K562 (cell line): Measurements from ENCODE around the gene UBE2G2. TPM values are rescaled to one million over a fixed set of nuclear protein-coding genes. Genes with fewer than 3 reads are reported as not detected.
A peak's percentile ranks its signal among the peaks of the same experiment; 100 is the strongest.

ENCODE experiments used
- FOXA3 ChIP-seq, 2 experiments: fragments of 450-650 bp in 1 of 2; sonication (generic) in 1 of 2; formaldehyde crosslinking; IDR thresholded peaks in 1 of 2; conservative IDR thresholded peaks in 1 of 2; 2 replicates each; pipeline versions ENCODE4 v1.4.0 to v1.8.0; 2020 to 2022; ENCODE audit warnings: mild to moderate bottlenecking in 2 of 2, missing genetic modification reagents in 1 of 2
- HIVEP1 ChIP-seq: fragments of 250-450 bp; sonication (Bioruptor Pico); IDR thresholded peaks from 2 replicates; pipeline ENCODE4 v1.4.0; 2020; ENCODE audit warnings: mild to moderate bottlenecking
- KDM4B ChIP-seq, 2 experiments: fragments of 450-650 bp in 1 of 2; sonication (generic) in 1 of 2; IDR thresholded peaks; 2 replicates each; pipeline ENCODE4 v1.6.1; 2016 to 2017; ENCODE audit warnings: borderline replicate concordance in 2 of 2, antibody characterized with exemption in 1 of 2, low read depth in 1 of 2, mild to moderate bottlenecking in 1 of 2
- KDM5B ChIP-seq: fragments of 200-600 bp; sonication (generic); IDR thresholded peaks from 2 replicates; pipeline ENCODE4 v1.6.1; 2012; ENCODE audit warnings: low read depth, mild to moderate bottlenecking, moderate library complexity, low read length, control low read depth, inconsistent platforms; ENCODE audit not compliant: insufficient replicate concordance
- MED1 ChIP-seq: sonication (generic); formaldehyde crosslinking; IDR thresholded peaks from 2 replicates; pipeline ENCODE4 v1.8.1; 2023; ENCODE audit warnings: missing genetic modification reagents, borderline replicate concordance
- PYGO2 ChIP-seq: fragments of 450-650 bp; IDR thresholded peaks from 2 replicates; pipeline ENCODE4 v1.6.1; 2016; ENCODE audit warnings: mild to moderate bottlenecking, missing genetic modification characterization, moderate library complexity, missing compliant biosample characterization
- RAD21 ChIP-seq, 2 experiments: fragments of 250-450 bp in 1 of 2; fragments of 450-650 bp in 1 of 2; sonication (Bioruptor Pico) in 1 of 2; formaldehyde crosslinking in 1 of 2; IDR thresholded peaks in 1 of 2; conservative IDR thresholded peaks in 1 of 2; 2 replicates each; pipeline versions ENCODE4 v1.4.0 to v1.8.0; 2020 to 2022; ENCODE audit warnings: mild to moderate bottlenecking in 2 of 2, moderate library complexity in 1 of 2
- RBBP5 ChIP-seq: fragments of 200-600 bp; sonication (generic); IDR thresholded peaks from 2 replicates; pipeline ENCODE4 v1.6.1; 2012; ENCODE audit warnings: borderline replicate concordance, mild to moderate bottlenecking, low read length, control low read depth, inconsistent platforms; ENCODE audit not compliant: insufficient read depth, poor library complexity, severe bottlenecking
- RBM34 ChIP-seq: fragments of 200-400 bp; formaldehyde crosslinking; IDR thresholded peaks from 2 replicates; pipeline ENCODE4 v1.6.1; 2018; ENCODE audit warnings: low read length, borderline replicate concordance; ENCODE audit not compliant: insufficient read depth
- TAF15 ChIP-seq: fragments of 200-400 bp; formaldehyde crosslinking; IDR thresholded peaks from 2 replicates; pipeline ENCODE4 v1.6.1; 2017; ENCODE audit warnings: mild to moderate bottlenecking, low read depth, low read length, moderate library complexity
- TARDBP ChIP-seq: fragments of 450-650 bp; IDR thresholded peaks from 2 replicates; pipeline ENCODE4 v1.6.1; 2016
- TFE3 ChIP-seq: fragments of 450-650 bp; formaldehyde crosslinking; IDR thresholded peaks from 2 replicates; pipeline ENCODE4 v1.4.0; 2020; ENCODE audit warnings: mild to moderate bottlenecking, mixed read lengths
- USF1 ChIP-seq: sonication (generic); formaldehyde crosslinking; IDR thresholded peaks from 2 replicates; pipeline ENCODE4 v1.9.0; 2022; ENCODE audit warnings: mild to moderate bottlenecking, missing genetic modification reagents
- ZBTB49 ChIP-seq: sonication (generic); formaldehyde crosslinking; IDR thresholded peaks from 2 replicates; pipeline ENCODE4 v1.8.0; 2022; ENCODE audit warnings: missing genetic modification reagents, mild to moderate bottlenecking, borderline replicate concordance
- ZNF174 ChIP-seq: fragments of 250-450 bp; sonication (Bioruptor Pico); IDR thresholded peaks from 2 replicates; pipeline ENCODE4 v1.4.0; 2020; ENCODE audit warnings: mild to moderate bottlenecking
- polyA plus RNA-seq, 8 experiments: library from polyadenylated mRNA; depleted of rRNA in 4 of 8; stranded (reverse) in 5 of 8; unstranded in 3 of 8; fragments of >200 nt; fragmentation: Nextera tagmentation in 2 of 8; fragmentation: Illumina TruSeq in 1 of 8; extraction: Ambion mirVana in 2 of 8; extraction: Trizol in 1 of 8; gene quantifications; 2 replicates each; pipeline versions ENCODE4 v1.2.1 to v1.2.3, GENCODE V29; 2011 to 2014; ENCODE audit warnings: inconsistent platforms in 1 of 8, missing spikeins in 1 of 8
- total RNA-seq, 7 experiments: library from RNA; depleted of rRNA in 6 of 7; stranded (reverse); fragments of >200 nt in 6 of 7; fragmentation: Illumina TruSeq in 2 of 7; extraction: Trizol in 2 of 7; gene quantifications; 2 replicates each; pipeline versions ENCODE4 v1.2.1 to v1.2.3, GENCODE V29; 2011 to 2021; ENCODE audit warnings: low replicate concordance in 1 of 7

UBE2G2 gene
- total and polyA plus RNA-seq, 9 of the 15 experiments (the other 6 are each of a cell fraction or from before 2014, with no cell fraction given) = 47.5 to 225 (median 140) TPM

DNA sequence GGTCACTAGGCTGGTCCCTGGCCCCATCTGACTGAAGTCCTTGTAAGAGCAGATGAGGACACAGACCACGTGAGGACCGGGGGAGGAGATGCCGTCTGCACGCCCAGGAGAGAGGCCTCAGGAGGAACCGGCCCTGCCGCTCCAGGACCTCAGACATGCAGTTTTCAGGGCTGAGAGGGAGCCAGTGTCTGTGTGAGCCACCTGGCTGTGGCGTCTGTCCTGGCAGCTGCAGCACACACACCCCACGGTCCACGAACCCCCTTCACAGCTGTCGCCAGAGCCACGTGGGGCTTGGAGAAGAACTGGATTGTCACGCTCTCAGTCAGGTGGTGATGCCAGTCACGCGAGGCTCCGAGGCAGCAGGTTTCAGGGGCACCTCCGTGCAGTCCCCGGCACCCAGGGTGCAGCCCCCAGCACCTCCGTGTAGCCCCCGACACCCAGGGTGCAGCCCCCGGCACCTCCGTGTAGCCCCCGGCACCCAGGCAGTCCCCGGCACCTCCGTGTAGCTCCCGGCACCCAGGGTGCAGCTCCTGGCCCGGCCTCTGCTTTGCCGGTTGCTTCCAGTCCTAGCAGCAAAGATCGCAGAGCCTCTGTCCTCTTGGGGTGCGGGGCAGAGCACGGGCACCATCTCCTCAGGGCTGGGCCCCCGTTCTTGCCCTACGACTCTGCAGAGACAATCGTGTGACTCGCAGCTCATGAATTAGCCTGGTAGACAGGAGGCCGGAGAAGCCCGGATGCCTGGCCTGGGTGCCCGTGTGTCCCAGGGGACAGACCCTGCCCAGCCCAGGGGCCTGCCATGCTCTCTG, 35.2 kb upstream of the UBE2G2 start (continued):
- TF ChIP-seq TFE3 (CRISPR knock-in tag) (peak; percentile 39; the same call in 1 of the 2 replicates), RBBP5 (peak; percentile 86), KDM5B (no peak), ZNF174 (no peak), ZBTB49 (no peak), RBM34 (no peak), PYGO2 (tag) (no peak), FOXA3 (CRISPR knock-in tag; conservative IDR thresholded peaks at IDR 0.05 in 1 of 2, IDR thresholded peaks at IDR 0.05 in 1 of 2) (no peak), MED1 (CRISPR knock-in tag) (no peak), KDM4B (IDR thresholded peaks at IDR 0.05; ENCODE audit: borderline replicate concordance in 2 of 2, low read depth in 1 of 2) (no peak), TARDBP (no peak), HIVEP1 (no peak), TAF15 (no peak), RAD21 (CRISPR knock-in tag; conservative IDR thresholded peaks at IDR 0.05 in 1 of 2, IDR thresholded peaks at IDR 0.05 in 1 of 2) (peak in 1 of 2 experiments; percentile 25; a peak in 1 of 4 replicates), USF1 (CRISPR knock-in tag) (peak; percentile 97)
- TF ChIP-seq, all 486 proteins: peak for 44
